Right ventricle myocardium superior (tissue), 1 donor: ENCODE measurements around the gene CORO1C. TPM values are rescaled to one million over a fixed set of nuclear protein-coding genes. Genes with fewer than 3 reads are reported as not detected.

ENCODE experiments used
- ATAC-seq: fragments of 200-7000 bp; cut with Tn5 transposase; one replicate; pipeline ENCODE4 v1.9.1; 2020; ENCODE audit warnings: mild to moderate bottlenecking; ENCODE audit not compliant: poor library complexity
- DNase-seq: peaks from one replicate; pipeline ENCODE4 v3.0.0-alpha.2; 2020
- intact Hi-C: fragments of 100-400 bp; cut with DNase I; formaldehyde crosslinking; loops from one replicate; pipeline ENCODE4 v1.11.2; 2022
- total RNA-seq: library from RNA; stranded (reverse); fragmentation: NEBNext Ultra II Directional; extraction: Animal tissue kit (Norgen Biotek cat#: 25700); gene quantifications from one replicate; pipeline ENCODE4 v1.2.1, GENCODE V29; 2021
- donor health status: DM: no; HTN: yes; CAD: no; lungs with severe emphysema.

CORO1C gene
- total RNA-seq, 1 donor from 2014 or later: 69.1 TPM

GRCh38 chr12:108691175-108691997 is 39.9 kb downstream of the CORO1C start:
- ATAC-seq (peak; percentile 90), DNase-seq (peak; percentile 97)
- intact Hi-C loops: loop anchor here (5.0 kb wide), 1 partner anchor 36 kb away; no protein-coding TSS in a partner anchor

GRCh38 chr12:108690542-108691174 is 40.7 kb downstream of the CORO1C start:
- intact Hi-C loops: loop anchor here (5.0 kb wide), 1 partner anchor 37 kb away; no protein-coding TSS in a partner anchor
- ATAC-seq: no peak

GRCh38 chr12:108690191-108690518 is 41.2 kb downstream of the CORO1C start:
- no peak for DNase-seq

More at GRCh38 chr12:108690542-108691174, 40.7 kb downstream of the CORO1C start:
- no peak for DNase-seq

GRCh38 chr12:108689314-108690190 is 41.8 kb downstream of the CORO1C start:
- ATAC-seq (no peak), DNase-seq (no peak)
- intact Hi-C loops: loop anchor here (5.0 kb wide), 1 partner anchor 38 kb away; no protein-coding TSS in a partner anchor

More at GRCh38 chr12:108690191-108690518, 41.2 kb downstream of the CORO1C start:
- no peak for ATAC-seq
- intact Hi-C loops: loop anchor here (5.0 kb wide), 1 partner anchor 37 kb away; no protein-coding TSS in a partner anchor

GRCh38 chr12:108686780-108687179 is 44.5 kb downstream of the CORO1C start:
- peak; percentile 40 for ATAC-seq
- intact Hi-C loops: no loop called here

GRCh38 chr12:108685469-108686260 is 45.7 kb downstream of the CORO1C start:
- intact Hi-C loops: no loop called here
- no peak for DNase-seq
- no peak for ATAC-seq

More at GRCh38 chr12:108686780-108687179, 44.5 kb downstream of the CORO1C start:
- DNase-seq: peak; percentile 55

- ATAC-seq: no peak
- intact Hi-C loops: no loop called here
- no peak for DNase-seq
These were observed 47.3 kb downstream of the CORO1C start for GRCh38 chr12:108683906-108684556.

- intact Hi-C loops: no loop called here
- DNase-seq (no peak), ATAC-seq (no peak)
These were observed 50.0 kb downstream of the CORO1C start for GRCh38 chr12:108681317-108681716.

- intact Hi-C loops: loop anchor here (10.0 kb wide), 1 partner anchor 46 kb away; no protein-coding TSS in a partner anchor
- DNase-seq (no peak), ATAC-seq (peak; percentile 39)
These were observed 52.1 kb downstream of the CORO1C start for GRCh38 chr12:108679106-108679681.

- ATAC-seq (no peak), DNase-seq (no peak)
- intact Hi-C loops: loop anchor here (10.0 kb wide), 1 partner anchor 47 kb away; no protein-coding TSS in a partner anchor
These were observed 53.1 kb downstream of the CORO1C start for GRCh38 chr12:108678104-108678730.

GRCh38 chr12:108677381-108677780 is 53.9 kb downstream of the CORO1C start:
- ATAC-seq (no peak), DNase-seq (no peak)
- intact Hi-C loops: loop anchor here (10.0 kb wide), 1 partner anchor 47 kb away; no protein-coding TSS in a partner anchor

GRCh38 chr12:108676707-108677106 is 54.6 kb downstream of the CORO1C start:
- DNase-seq (no peak), ATAC-seq (no peak)
- intact Hi-C loops: loop anchor here (10.0 kb wide), 1 partner anchor 48 kb away; no protein-coding TSS in a partner anchor

- DNase-seq: no peak
- ATAC-seq: no peak
- intact Hi-C loops: loop anchor here (10.0 kb wide), 1 partner anchor 49 kb away; no protein-coding TSS in a partner anchor
These were observed 55.5 kb downstream of the CORO1C start for GRCh38 chr12:108675792-108676191.

- intact Hi-C loops: loop anchor here (10.0 kb wide), 1 partner anchor 53 kb away; no protein-coding TSS in a partner anchor
These were observed 59.3 kb downstream of the CORO1C start for GRCh38 chr12:108672054-108672453.

GRCh38 chr12:108671110-108671509 is 60.2 kb downstream of the CORO1C start:
- intact Hi-C loops: loop anchor here (10.0 kb wide), 1 partner anchor 54 kb away; no protein-coding TSS in a partner anchor
- DNase-seq (no peak), ATAC-seq (no peak)

More at GRCh38 chr12:108672054-108672453, 59.3 kb downstream of the CORO1C start:
- ATAC-seq (no peak), DNase-seq (no peak)

GRCh38 chr12:108670066-108670631 is 61.2 kb downstream of the CORO1C start:
- ATAC-seq (no peak), DNase-seq (no peak)
- intact Hi-C loops: loop anchor here (10.0 kb wide), 1 partner anchor 55 kb away; no protein-coding TSS in a partner anchor
